OCI-LY3 (cell line): ENCODE measurements around the gene UST.

Experiments
- H2AFZ ChIP-seq: fragments of 200-600, 300-600 bp; shearing (Covaris generic); 2 replicates; pipeline ENCODE4 v1.6.0; 2014; ENCODE audit warnings: antibody characterized with exemption, low read depth, low read length
- H3K27ac ChIP-seq: fragments of 200-600, 300-600 bp; sonication (generic); 2 replicates; pipeline ENCODE4 v1.5.1; 2014; ENCODE audit warnings: mild to moderate bottlenecking, low read length, moderate library complexity, mixed read lengths
- H3K27me3 ChIP-seq: fragments of 200-600, 300-600 bp; sonication (generic); 2 replicates; pipeline ENCODE4 v1.6.1; 2014; ENCODE audit warnings: low read depth, low read length, mixed read lengths
- H3K36me3 ChIP-seq: fragments of 200-600, 300-600 bp; sonication (generic); replicated peaks from 2 replicates; pipeline ENCODE3; 2014; ENCODE audit warnings: low read depth, low read length, mixed read lengths
- H3K4me1 ChIP-seq: fragments of 300-600, 200-600 bp; sonication (generic); 2 replicates; pipeline ENCODE4 v1.6.1; 2014; ENCODE audit warnings: low read length, mixed read lengths
- H3K4me2 ChIP-seq: fragments of 200-600, 300-600 bp; sonication (generic); 2 replicates; pipeline ENCODE4 v1.6.1; 2014; ENCODE audit warnings: low read length, mixed read lengths
- H3K4me3 ChIP-seq: fragments of 300-600, 200-600 bp; sonication (generic); 2 replicates; pipeline ENCODE4 v1.5.1; 2014; ENCODE audit warnings: antibody characterized with exemption, mild to moderate bottlenecking, low read length, moderate library complexity
- H3K79me2 ChIP-seq: fragments of 300-600, 200-600 bp; shearing (Covaris generic); 2 replicates; pipeline ENCODE4 v1.6.1; 2014; ENCODE audit warnings: mild to moderate bottlenecking, low read length, mixed read lengths
- H3K9ac ChIP-seq: fragments of 300-600, 200-600 bp; shearing (Covaris generic); 2 replicates; pipeline ENCODE4 v1.6.0; 2014; ENCODE audit warnings: mild to moderate bottlenecking, low read length, moderate library complexity
- H3K9me3 ChIP-seq: fragments of 200-600, 300-600 bp; shearing (Covaris generic); 2 replicates; pipeline ENCODE4 v1.6.1; 2014; ENCODE audit warnings: low read length, mixed read lengths; ENCODE audit not compliant: insufficient read depth
- H4K20me1 ChIP-seq: fragments of 200-600, 300-600 bp; sonication (generic); 2 replicates; pipeline ENCODE4 v1.6.1; 2016; ENCODE audit warnings: low read length, mixed read lengths; ENCODE audit not compliant: insufficient read depth
- EZH2phosphoT487 ChIP-seq: fragments of 200-600 bp; shearing (Covaris generic); IDR thresholded peaks from 2 replicates; pipeline ENCODE4 v1.6.1; 2018; ENCODE audit warnings: antibody characterized with exemption, mixed run types, low read depth
- TF ChIP-seq, protein P1 (sequence below): fragments of 200-600, 300-600 bp; sonication (generic); IDR thresholded peaks from 2 replicates; pipeline ENCODE4 v1.5.1; 2014; ENCODE audit warnings: antibody characterized with exemption, low read length, low read depth

Gene UST

DNA sequence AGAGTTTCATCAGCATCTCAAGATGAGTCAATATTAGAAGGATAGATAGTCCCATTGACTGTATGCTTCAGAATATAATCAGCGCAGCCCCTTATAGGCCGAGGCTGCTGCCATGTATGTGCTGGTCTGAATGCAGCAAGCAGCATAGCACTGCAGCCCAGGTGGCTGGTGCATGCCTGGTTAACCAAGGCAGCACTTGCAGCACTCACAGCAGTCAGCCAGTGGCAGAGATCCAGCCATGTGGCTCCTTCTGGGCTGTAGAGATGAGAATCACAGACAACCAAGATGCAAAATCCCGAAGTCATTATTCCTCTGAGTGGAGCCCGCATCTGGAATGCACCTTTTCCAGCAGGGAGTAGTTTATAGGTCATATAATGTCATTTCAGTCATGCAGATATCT lies 251.9 kb downstream of the UST start:
- Histone ChIP-seq H2AFZ (no peak overlapping the region), H3K9ac (no peak overlapping the region), H3K4me1 (peaks cover 13% of the 10 kb centered on the region), H3K79me2 (no peaks in the 10 kb centered on the region), H3K4me3 (no peak overlapping the region), H3K4me2 (no peak overlapping the region), H3K27me3 (no peaks in the 10 kb centered on the region), H4K20me1 (no peaks in the 10 kb centered on the region), H3K9me3 (no peaks in the 10 kb centered on the region), H3K27ac (no peak overlapping the region), H3K36me3 (no peaks in the 10 kb centered on the region)
- TF ChIP-seq EZH2phosphoT487, result no peak
- TF ChIP-seq, protein P1, sequence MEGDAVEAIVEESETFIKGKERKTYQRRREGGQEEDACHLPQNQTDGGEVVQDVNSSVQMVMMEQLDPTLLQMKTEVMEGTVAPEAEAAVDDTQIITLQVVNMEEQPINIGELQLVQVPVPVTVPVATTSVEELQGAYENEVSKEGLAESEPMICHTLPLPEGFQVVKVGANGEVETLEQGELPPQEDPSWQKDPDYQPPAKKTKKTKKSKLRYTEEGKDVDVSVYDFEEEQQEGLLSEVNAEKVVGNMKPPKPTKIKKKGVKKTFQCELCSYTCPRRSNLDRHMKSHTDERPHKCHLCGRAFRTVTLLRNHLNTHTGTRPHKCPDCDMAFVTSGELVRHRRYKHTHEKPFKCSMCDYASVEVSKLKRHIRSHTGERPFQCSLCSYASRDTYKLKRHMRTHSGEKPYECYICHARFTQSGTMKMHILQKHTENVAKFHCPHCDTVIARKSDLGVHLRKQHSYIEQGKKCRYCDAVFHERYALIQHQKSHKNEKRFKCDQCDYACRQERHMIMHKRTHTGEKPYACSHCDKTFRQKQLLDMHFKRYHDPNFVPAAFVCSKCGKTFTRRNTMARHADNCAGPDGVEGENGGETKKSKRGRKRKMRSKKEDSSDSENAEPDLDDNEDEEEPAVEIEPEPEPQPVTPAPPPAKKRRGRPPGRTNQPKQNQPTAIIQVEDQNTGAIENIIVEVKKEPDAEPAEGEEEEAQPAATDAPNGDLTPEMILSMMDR, result no peak

DNA sequence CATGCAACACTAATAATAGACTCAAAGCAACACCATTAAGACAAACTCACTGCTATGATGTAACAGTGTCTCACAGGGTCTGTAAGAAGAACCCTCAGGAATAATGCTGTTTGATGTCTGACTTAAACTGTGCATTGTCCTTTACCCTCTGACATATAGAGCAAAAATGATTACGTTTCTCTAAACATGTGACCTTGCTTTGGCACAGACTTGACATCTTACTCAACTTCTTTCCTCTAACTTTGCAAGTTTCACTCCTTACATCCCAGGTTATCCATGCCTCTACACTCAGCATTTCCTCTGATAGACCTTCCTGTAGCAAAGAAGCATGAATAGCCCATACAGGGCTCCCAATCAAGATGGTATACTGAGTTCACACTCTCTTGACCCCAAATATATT lies 252.7 kb downstream of the UST start:
- no peak for TF ChIP-seq EZH2phosphoT487
- TF ChIP-seq, protein P1, result no peak
- no peaks in the 10 kb centered on the region for H3K9me3 ChIP-seq
- peaks cover 13% of the 10 kb centered on the region for H3K4me1 ChIP-seq
- no peak overlapping the region for H3K4me3 ChIP-seq
- H3K27ac ChIP-seq, result no peak overlapping the region
- H2AFZ ChIP-seq, result no peak overlapping the region
- H4K20me1 ChIP-seq, result no peaks in the 10 kb centered on the region
- no peak overlapping the region for H3K4me2 ChIP-seq
- no peaks in the 10 kb centered on the region for H3K27me3 ChIP-seq
- H3K79me2 ChIP-seq, result no peaks in the 10 kb centered on the region
- H3K36me3 ChIP-seq, result no peaks in the 10 kb centered on the region
- H3K9ac ChIP-seq, result no peak overlapping the region

DNA sequence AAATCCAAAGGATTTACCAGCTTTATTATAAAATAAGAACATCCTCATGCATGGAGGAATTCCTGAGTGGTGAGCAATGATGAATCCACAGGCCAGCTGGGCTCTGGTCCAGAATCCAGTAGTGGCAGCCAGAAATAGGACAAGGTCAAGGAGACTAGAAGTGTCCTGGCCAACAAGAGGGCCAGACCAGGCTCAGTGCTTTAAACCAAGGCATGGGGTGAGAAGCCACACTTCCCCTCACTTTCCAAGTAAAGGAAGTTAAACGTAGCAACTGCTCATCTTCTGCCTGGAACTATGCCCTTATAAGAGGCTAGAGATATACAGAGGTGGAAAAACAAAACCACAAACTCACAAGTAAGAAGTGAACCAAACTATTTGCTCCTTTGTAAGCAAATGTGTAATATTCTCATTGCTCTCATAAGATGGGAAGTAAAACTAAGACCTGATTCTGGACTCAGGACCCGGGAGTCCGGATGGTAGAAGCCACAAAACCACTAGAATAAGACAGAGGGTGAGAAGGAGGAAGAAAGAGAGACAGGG lies 253.2 kb downstream of the UST start:
- Histone ChIP-seq H4K20me1 (no peaks in the 10 kb centered on the region), H3K27me3 (no peaks in the 10 kb centered on the region), H3K4me1 (peaks cover 13% of the 10 kb centered on the region), H3K9me3 (no peaks in the 10 kb centered on the region), H3K4me3 (no peak overlapping the region), H3K4me2 (no peak overlapping the region), H3K27ac (no peak overlapping the region), H3K9ac (no peak overlapping the region), H2AFZ (no peak overlapping the region), H3K79me2 (no peaks in the 10 kb centered on the region), H3K36me3 (no peaks in the 10 kb centered on the region)
- TF ChIP-seq, protein P1, result no peak
- no peak for TF ChIP-seq EZH2phosphoT487

DNA sequence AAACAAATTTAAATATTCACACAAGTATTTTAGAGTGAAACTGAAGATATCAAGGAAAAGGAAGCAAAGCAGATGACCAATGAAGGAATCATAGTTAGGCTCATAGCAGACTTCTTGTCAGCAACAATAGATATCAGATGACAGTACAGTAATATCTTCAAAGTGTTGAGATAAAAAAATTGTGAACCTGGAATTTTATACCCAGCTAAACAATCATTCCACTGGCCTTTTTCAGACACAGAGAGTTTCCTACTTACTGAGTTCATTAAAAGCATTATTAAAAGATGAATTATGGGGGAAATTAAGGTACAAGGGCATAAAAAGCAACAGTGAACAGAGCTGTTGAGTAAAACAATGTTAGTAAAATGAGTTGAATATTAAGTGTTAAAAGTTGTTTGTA lies 254.6 kb downstream of the UST start:
- no peak overlapping the region for H3K4me2 ChIP-seq
- TF ChIP-seq EZH2phosphoT487, result no peak
- TF ChIP-seq, protein P1, result no peak
- H3K36me3 ChIP-seq, result no peaks in the 10 kb centered on the region
- H3K9me3 ChIP-seq, result no peaks in the 10 kb centered on the region
- H2AFZ ChIP-seq, result no peak overlapping the region
- H3K27me3 ChIP-seq, result no peaks in the 10 kb centered on the region
- no peaks in the 10 kb centered on the region for H3K79me2 ChIP-seq
- H3K4me3 ChIP-seq, result no peak overlapping the region
- no peak overlapping the region for H3K27ac ChIP-seq
- H3K9ac ChIP-seq, result no peak overlapping the region
- no peaks in the 10 kb centered on the region for H4K20me1 ChIP-seq
- peaks cover 8% of the 10 kb centered on the region for H3K4me1 ChIP-seq
